Sigmoid colon (tissue), 4 donors: ENCODE results near the gene SELENOP.

Experiments used
- EP300 ChIP-seq, 4 donors: sonication (generic); formaldehyde crosslinking; IDR thresholded peaks; one replicate each; pipeline ENCODE4 v1.6.1; 2017; ENCODE audit warnings: antibody characterized with exemption in 4 of 4
- POLR2A ChIP-seq, 2 donors: fragments of 450-650 bp; IDR thresholded peaks; one replicate each; pipeline ENCODE4 v1.6.1; 2016; ENCODE audit warnings: antibody characterized with exemption in 2 of 2, mild to moderate bottlenecking in 2 of 2, moderate library complexity in 2 of 2
- POLR2AphosphoS5 ChIP-seq, 4 donors: sonication (generic); formaldehyde crosslinking; IDR thresholded peaks; one replicate each; pipeline ENCODE4 v1.6.1; 2017; ENCODE audit warnings: antibody characterized with exemption in 4 of 4
- TF ChIP-seq, protein P1 (sequence below), 4 experiments: fragments of 450-650 bp in 3 of 4; fragments of 200-600 bp in 1 of 4; IDR thresholded peaks; one replicate each; pipeline ENCODE4 v1.5.1; 2016 to 2019; ENCODE audit warnings: antibody characterized with exemption in 4 of 4, mild to moderate bottlenecking in 3 of 4, moderate library complexity in 2 of 4

DNA sequence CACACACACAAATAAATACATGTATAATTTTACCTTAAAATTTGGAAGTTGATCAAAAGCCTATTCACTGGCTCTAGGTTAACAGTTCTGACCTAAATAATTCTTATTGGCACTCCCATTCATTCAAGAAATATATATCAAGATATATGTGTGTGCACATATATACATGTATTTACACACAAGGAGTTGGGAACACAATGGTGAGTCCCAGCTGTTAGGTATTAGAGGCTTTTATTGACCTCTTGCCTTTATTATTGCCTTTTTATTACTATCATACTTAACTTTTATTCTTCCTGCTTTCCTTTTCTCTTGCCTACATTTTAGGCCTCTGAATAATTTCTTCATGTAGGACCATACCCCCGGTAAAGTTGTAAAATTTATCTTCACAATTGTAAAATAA is 30.1 kb downstream of the SELENOP start:
- TF ChIP-seq, protein P1, sequence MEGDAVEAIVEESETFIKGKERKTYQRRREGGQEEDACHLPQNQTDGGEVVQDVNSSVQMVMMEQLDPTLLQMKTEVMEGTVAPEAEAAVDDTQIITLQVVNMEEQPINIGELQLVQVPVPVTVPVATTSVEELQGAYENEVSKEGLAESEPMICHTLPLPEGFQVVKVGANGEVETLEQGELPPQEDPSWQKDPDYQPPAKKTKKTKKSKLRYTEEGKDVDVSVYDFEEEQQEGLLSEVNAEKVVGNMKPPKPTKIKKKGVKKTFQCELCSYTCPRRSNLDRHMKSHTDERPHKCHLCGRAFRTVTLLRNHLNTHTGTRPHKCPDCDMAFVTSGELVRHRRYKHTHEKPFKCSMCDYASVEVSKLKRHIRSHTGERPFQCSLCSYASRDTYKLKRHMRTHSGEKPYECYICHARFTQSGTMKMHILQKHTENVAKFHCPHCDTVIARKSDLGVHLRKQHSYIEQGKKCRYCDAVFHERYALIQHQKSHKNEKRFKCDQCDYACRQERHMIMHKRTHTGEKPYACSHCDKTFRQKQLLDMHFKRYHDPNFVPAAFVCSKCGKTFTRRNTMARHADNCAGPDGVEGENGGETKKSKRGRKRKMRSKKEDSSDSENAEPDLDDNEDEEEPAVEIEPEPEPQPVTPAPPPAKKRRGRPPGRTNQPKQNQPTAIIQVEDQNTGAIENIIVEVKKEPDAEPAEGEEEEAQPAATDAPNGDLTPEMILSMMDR (IDR thresholded peaks at IDR 0.05) = no peak
- TF ChIP-seq POLR2A (IDR thresholded peaks at IDR 0.05) (no peak), POLR2AphosphoS5 (IDR thresholded peaks at IDR 0.05) (no peak), EP300 (IDR thresholded peaks at IDR 0.05) (no peak)
